NK-92 treated with Interleukin-12 subunit alpha and Interleukin-12 subunit beta, amount 100 ng/mL, for 24 hours (cell line): ENCODE results near the gene MORF4L1.
"Not testable (repeated sequence)": the region's sequence is repeated elsewhere in the genome, so short reads cannot be mapped to it uniquely, and the experiment has no call there.

Source experiments
- DNase-seq: peaks from one replicate; lab custom pipeline; 2025; lab: John Stamatoyannopoulos, UW

Gene MORF4L1

DNA sequence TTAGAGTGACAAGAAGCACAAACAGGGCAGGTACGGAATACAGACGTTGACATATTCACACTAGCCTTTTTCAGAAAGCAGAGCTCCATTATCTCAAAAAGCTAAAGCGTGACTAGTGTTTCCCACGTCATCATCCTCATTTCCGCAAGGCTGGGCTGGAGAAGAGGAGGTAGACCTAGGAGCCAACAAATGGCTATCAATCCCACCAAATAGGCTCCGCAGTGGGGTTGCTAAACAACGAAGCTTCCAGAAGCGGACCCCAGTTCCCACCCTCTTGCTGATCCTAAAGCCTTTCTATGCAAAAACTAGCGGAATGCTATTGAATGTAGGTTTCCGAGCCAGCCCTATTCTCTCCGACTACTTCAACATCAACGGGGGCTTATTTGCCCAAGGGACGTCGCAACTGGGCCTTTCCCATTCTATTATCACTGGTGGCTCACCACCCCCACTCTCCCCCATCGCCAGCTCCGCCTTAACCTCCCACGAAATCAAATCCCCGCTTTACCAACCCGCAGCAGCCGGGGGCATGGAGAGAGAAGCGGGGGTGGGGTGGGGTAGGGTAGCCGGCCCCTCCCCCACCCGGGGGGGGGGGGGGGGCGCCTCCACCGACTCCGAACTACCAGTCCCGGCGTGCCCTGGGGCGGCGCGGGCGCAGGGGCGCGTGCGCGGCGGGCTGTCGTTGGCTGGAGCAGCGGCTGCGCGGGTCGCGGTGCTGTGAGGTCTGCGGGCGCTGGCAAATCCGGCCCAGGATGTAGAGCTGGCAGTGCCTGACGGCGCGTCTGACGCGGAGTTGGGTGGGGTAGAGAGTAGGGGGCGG lies at the start of gene MORF4L1:
Gene MORF4L1 (plus strand): TSS at position 736 of the 817 bp plus-strand sequence. CDS start 128 bp downstream, outside the sequence.
- peak; percentile 95 for DNase-seq

DNA sequence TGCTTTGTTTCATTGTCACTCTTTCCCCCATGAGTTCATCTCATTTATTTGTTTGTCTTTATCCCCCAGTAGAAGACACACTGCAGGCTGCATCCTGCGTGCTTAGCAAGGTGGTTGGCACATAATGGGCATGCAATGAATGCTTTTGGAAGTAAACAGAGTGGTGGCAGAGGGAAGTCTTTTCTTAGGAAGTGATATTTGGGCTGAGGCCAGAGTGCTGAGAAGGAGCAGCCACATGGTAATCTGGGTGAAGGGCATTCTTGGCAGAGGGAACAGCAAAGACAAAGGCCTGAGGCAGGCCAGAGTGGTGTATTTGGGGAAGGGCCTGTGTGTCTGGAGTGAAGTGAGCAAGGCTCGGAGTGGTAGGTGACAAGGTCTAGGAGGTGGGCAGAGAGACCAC lies 43.8 kb upstream of the MORF4L1 start:
- DNase-seq, result no peak

- no peak for DNase-seq
Observed at GRCh38 chr15:78830514-78831228, 42.0 kb upstream of the MORF4L1 start.

DNA sequence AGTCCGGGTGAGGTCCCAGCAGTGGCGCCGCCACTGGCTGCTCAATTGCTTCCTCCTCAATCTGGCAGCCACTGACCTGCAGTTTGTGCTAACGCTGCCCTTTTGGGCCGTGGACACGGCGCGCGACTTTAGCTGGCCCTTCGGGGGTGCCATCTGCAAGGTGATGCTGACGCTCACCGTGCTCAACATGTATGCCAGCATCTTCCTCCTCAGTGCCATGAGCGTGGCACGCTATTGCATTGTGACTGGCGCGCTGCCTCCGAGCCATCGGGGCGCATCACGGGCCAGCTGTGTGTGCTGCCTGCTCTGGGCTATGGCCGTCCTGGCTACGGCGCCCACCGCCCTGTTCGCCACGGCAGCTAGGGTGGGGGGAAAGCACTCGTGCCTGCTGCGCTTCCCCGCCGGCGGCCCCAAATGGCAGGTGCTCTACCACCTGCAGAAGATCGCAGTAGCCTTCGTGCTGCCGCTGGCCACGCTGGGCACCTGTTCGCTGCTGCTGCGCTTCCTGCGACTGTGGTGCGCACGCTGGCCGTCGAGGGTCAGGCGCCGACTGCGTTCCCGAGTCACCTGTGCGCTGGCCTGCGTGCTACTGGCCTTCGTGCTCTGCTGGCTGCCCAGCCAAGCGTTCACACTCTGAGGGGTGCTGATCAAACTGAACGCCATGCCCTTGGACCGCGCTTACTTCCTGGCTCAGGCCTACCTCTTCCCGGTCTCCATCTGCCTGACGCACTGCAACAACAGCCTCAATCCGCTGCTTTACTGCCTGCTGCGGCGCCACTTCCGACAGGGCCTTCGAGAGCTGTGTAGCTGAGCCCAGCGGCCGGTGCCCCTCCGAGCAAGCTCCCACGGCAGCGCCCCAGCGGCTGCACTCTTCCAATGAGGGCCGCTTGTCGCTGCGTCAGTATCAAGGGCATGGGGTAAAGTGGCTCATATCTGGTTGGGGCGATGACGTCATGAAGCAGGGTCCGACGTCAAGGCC lies 41.2 kb upstream of the MORF4L1 start:
- no peak for DNase-seq

DNA sequence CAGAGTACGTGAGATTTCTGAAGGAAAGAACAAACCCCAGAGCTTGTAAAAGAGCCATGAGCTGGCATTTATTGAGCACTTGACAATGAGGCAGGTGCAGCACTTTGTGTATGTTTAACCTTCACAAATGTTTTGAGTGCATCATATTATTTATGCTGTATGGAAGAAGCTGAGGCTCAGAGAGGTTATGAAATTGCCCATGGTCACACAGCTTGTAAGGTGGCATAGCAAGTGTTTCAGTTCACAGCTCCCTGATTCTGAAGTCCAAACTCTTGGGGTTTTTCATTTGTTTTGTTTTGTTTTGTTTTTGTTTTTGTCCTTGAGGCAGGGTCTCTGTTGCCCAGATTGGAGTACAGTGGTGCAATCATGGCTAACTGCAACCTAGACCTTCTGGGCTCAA lies 36.4 kb upstream of the MORF4L1 start:
- no peak for DNase-seq

- DNase-seq, result no peak
Observed at GRCh38 chr15:78837131-78837530, 35.6 kb upstream of the MORF4L1 start.

- no peak for DNase-seq
Observed at GRCh38 chr15:78837543-78837942, 35.1 kb upstream of the MORF4L1 start.

- DNase-seq, result no peak
Observed at GRCh38 chr15:78838489-78838888, 34.2 kb upstream of the MORF4L1 start.

DNA sequence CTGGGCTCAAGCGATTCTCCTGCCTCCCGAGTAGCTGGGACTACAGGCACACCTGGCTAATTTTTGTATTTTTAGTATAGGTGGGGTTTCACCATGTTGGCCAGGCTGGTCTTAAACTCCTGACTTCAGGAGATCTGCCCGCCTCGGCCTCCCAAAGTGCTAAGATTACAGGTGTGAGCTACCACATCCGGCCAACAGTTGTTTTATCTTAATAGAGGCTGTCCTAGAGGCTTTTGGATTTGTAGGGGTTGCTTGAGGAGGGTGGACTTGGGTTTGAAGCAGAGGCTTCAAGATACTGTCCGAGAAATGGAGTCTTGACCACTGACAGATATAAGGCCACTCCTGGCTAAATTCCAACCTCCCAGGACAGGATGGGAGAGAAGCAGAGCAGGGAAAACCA lies 33.5 kb upstream of the MORF4L1 start:
- not testable (repeated sequence) for DNase-seq

GRCh38 chr15:78840661-78841375 lies 31.9 kb upstream of the MORF4L1 start:
- no peak for DNase-seq

- DNase-seq, result no peak
Observed at GRCh38 chr15:78841376-78841706, 31.3 kb upstream of the MORF4L1 start.

GRCh38 chr15:78841891-78842290 lies 30.8 kb upstream of the MORF4L1 start:
- no peak for DNase-seq

DNA sequence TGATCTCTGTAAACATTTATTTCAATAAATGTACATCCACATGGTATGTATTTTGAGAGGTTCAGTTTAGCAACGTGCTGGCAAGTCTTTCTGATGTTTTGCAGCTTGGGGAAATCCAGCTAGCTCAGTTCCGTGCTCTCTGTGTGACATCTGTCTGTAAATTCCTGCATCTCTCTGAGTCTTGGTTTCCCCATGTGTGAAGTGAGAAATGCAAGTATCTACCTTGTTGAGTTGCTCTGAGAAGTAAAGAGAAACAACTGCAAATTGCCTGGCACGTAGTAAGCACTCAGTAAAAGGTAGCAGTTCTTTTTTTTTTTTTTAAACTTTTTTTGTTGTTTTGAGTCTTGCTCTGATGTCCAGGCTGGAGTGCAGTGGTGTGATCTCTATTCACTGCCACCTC lies 30.2 kb upstream of the MORF4L1 start:
- no peak for DNase-seq

GRCh38 chr15:78846906-78847305 lies 25.8 kb upstream of the MORF4L1 start:
- DNase-seq, result not testable (repeated sequence)

DNA sequence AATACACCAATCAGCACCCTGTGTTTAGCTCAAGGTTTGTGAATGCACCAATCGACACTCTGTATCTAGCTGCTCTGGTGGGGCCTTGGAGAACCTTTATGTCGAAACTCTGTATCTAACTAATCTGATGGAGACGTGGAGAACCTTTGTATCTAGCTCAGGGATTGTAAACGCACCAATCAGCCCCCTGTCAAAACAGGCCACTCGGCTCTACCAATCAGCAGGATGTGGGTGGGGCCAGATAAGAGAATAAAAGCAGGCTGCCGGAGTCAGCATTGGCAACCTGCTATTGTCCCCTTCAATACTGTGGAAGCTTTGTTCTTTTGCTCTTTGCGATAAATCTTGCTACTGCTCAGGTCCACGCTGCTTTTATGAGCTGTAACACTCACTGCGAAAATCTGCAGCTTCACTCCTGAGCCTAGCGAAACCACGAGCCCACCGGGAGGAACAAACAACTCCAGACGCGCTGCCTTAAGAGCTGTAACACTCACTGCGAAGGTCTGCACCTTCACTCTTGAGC lies 25.2 kb upstream of the MORF4L1 start:
- DNase-seq, result not testable (repeated sequence)

- no peak for DNase-seq
Observed at GRCh38 chr15:78850352-78850751, 22.3 kb upstream of the MORF4L1 start.

GRCh38 chr15:78850941-78851755 lies 21.5 kb upstream of the MORF4L1 start:
- no peak for DNase-seq

DNA sequence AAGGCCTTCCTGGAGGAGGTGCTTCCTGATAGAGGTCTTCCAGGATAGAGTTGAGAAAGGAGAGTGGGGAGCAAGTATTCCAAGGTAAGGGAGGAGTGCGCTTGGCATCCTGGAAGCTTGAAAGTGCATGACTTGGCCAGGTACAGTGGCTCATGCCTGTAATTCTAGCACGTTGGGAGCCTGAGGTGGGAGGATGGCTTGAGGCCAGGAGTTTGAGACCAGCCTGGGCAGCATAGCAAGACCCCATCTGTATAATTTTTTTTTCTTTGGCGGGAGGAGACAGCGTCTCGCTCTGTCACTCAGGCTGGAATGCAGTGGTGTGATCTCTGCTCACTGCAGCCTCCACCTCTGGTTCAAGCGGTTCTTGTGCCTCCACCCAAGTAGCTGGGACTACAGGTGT lies 19.2 kb upstream of the MORF4L1 start:
- DNase-seq, result no peak

- no peak for DNase-seq
Observed at GRCh38 chr15:78854833-78855372, 17.8 kb upstream of the MORF4L1 start.

GRCh38 chr15:78855746-78856145 lies 16.9 kb upstream of the MORF4L1 start:
- no peak for DNase-seq
